NCI-H2171 (cell line): ENCODE results near the gene F8.
"Not testable (repeated sequence)": the region's sequence is repeated elsewhere in the genome, so short reads cannot be mapped to it uniquely, and the experiment has no call there.

Experiments used
- DNase-seq: peaks from one replicate; lab custom pipeline; 2025; lab: John Stamatoyannopoulos, UW

Gene F8

GRCh38 chrX:155028877-155029291 is 6.4 kb upstream of the F8 start:
- no peak for DNase-seq

- no peak for DNase-seq
Observed at GRCh38 chrX:155028129-155028528, 5.6 kb upstream of the F8 start.

- DNase-seq: no peak
Observed at GRCh38 chrX:155027509-155028066, 5.1 kb upstream of the F8 start.

GRCh38 chrX:155026727-155027508 is 4.4 kb upstream of the F8 start, which contains the start of gene FUNDC2:
Gene FUNDC2, plus strand, starts transcription at chrX:155026844. Its CDS starts 95 bp downstream, at chrX:155026939.
- DNase-seq: peak; percentile 84

GRCh38 chrX:155026420-155026726 is 3.9 kb upstream of the F8 start:
- no peak for DNase-seq

- DNase-seq: no peak
Observed at GRCh38 chrX:155023907-155024833, 1.6 kb upstream of the F8 start.

- no peak for DNase-seq
Observed at GRCh38 chrX:155020591-155020990, 1.9 kb downstream of the F8 start.

- no peak for DNase-seq
Observed at GRCh38 chrX:155009994-155010472, 12.5 kb downstream of the F8 start.

- not testable (repeated sequence) for DNase-seq
Observed at GRCh38 chrX:155008578-155008977, 13.9 kb downstream of the F8 start.

GRCh38 chrX:155006913-155007671 is 15.4 kb downstream of the F8 start:
- DNase-seq: not testable (repeated sequence)

GRCh38 chrX:155006379-155006778 is 16.1 kb downstream of the F8 start:
- DNase-seq: not testable (repeated sequence)

- no peak for DNase-seq
Observed at GRCh38 chrX:155005190-155005589, 17.3 kb downstream of the F8 start.

GRCh38 chrX:155001873-155002272 is 20.6 kb downstream of the F8 start:
- no peak for DNase-seq

GRCh38 chrX:155000841-155001240 is 21.7 kb downstream of the F8 start:
- DNase-seq: no peak

- no peak for DNase-seq
Observed at GRCh38 chrX:154998204-154998880, 24.2 kb downstream of the F8 start.

GRCh38 chrX:154991476-154991875 is 31.0 kb downstream of the F8 start:
- no peak for DNase-seq

GRCh38 chrX:154991039-154991438 is 31.5 kb downstream of the F8 start:
- no peak for DNase-seq

GRCh38 chrX:154990496-154990895 is 32.0 kb downstream of the F8 start:
- DNase-seq: no peak

GRCh38 chrX:154988719-154989118 is 33.8 kb downstream of the F8 start:
- no peak for DNase-seq

- DNase-seq: no peak
Observed at GRCh38 chrX:154987940-154988339, 34.6 kb downstream of the F8 start.
